SU-DHL-6 (cell line): Measurements from ENCODE around the gene MAST4.

Experiments
- H2AFZ ChIP-seq: fragments of 200-600 bp; sonication (generic); 2 replicates; pipeline ENCODE4 v1.6.1; 2014; ENCODE audit warnings: low read depth, mild to moderate bottlenecking, moderate library complexity, mixed read lengths, antibody characterized with exemption, low read length; ENCODE audit not compliant: severe bottlenecking
- H3F3A ChIP-seq: fragments of 200-600 bp; shearing (Covaris generic); 2 replicates; pipeline ENCODE4 v1.6.0; 2016; ENCODE audit warnings: antibody characterized with exemption, mild to moderate bottlenecking; ENCODE audit not compliant: insufficient read depth
- H3K27ac ChIP-seq: fragments of 200-600 bp; sonication (generic); 2 replicates; pipeline ENCODE4 v1.5.1; 2016; ENCODE audit warnings: low read depth, mild to moderate bottlenecking, low read length, moderate library complexity, mixed read lengths
- H3K27me3 ChIP-seq: fragments of 200-600 bp; sonication (generic), shearing (Covaris generic); 2 replicates; pipeline ENCODE4 v1.6.0; 2014; ENCODE audit warnings: mild to moderate bottlenecking, low read length
- H3K36me3 ChIP-seq: fragments of 200-600 bp; sonication (generic); 2 replicates; pipeline ENCODE4 v1.6.1; 2014; ENCODE audit warnings: mild to moderate bottlenecking, low read length, mixed read lengths
- H3K4me2 ChIP-seq: fragments of 300-600, 200-600 bp; shearing (Covaris generic), sonication (generic); 2 replicates; pipeline ENCODE4 v1.6.0; 2014; ENCODE audit warnings: low read length, low read depth, mild to moderate bottlenecking; ENCODE audit not compliant: poor library complexity, severe bottlenecking
- H3K4me3 ChIP-seq: fragments of 200-600 bp; sonication (generic); 2 replicates; pipeline ENCODE4 v1.5.1; 2014; ENCODE audit warnings: antibody characterized with exemption, low read length, mild to moderate bottlenecking, mixed read lengths; ENCODE audit not compliant: insufficient read depth, poor library complexity, severe bottlenecking
- H3K79me2 ChIP-seq: fragments of 200-600 bp; sonication (generic); 2 replicates; pipeline ENCODE4 v1.6.1; 2014; ENCODE audit warnings: mild to moderate bottlenecking, low read length, moderate library complexity; ENCODE audit not compliant: insufficient read depth
- H3K9ac ChIP-seq: fragments of 200-600 bp; sonication (generic); 2 replicates; pipeline ENCODE4 v1.7.0; 2014; ENCODE audit warnings: mild to moderate bottlenecking, low read length
- H3K9me2 ChIP-seq: fragments of 200-600 bp; sonication (generic); replicated peaks from 2 replicates; pipeline ENCODE4 v1.6.1; 2014; ENCODE audit warnings: low read length; ENCODE audit not compliant: insufficient read depth
- H3K9me3 ChIP-seq: fragments of 200-600 bp; sonication (generic); 2 replicates; pipeline ENCODE4 v1.6.1; 2014; ENCODE audit warnings: low read length, mixed read lengths; ENCODE audit not compliant: insufficient read depth
- H4K20me1 ChIP-seq: fragments of 200-600 bp; sonication (generic); 2 replicates; pipeline ENCODE4 v1.6.1; 2014; ENCODE audit warnings: low read depth, mild to moderate bottlenecking, antibody characterized with exemption, low read length, moderate library complexity, mixed read lengths
- EZH2phosphoT487 ChIP-seq: fragments of 200-600 bp; sonication (generic), shearing (Covaris generic); conservative IDR thresholded peaks from 2 replicates; pipeline ENCODE4 v1.6.1; 2018; ENCODE audit warnings: mild to moderate bottlenecking, antibody characterized with exemption, low read length, moderate library complexity, mixed read lengths
- TF ChIP-seq, protein P1 (sequence below): fragments of 200-600 bp; sonication (generic); IDR thresholded peaks from one replicate; pipeline ENCODE4 v1.5.1; 2017; ENCODE audit warnings: antibody characterized with exemption, mild to moderate bottlenecking, low read length, moderate library complexity; ENCODE audit not compliant: insufficient read depth, poor library complexity, severe bottlenecking

The MAST4 gene

GRCh38 chr5:66814146-66814991, 218.2 kb downstream of the MAST4 start:
- H3K4me2 ChIP-seq: no peak overlapping the region
- no peaks in the 10 kb centered on the region for H3F3A ChIP-seq
- TF ChIP-seq EZH2phosphoT487: no peak
- TF ChIP-seq, protein P1, sequence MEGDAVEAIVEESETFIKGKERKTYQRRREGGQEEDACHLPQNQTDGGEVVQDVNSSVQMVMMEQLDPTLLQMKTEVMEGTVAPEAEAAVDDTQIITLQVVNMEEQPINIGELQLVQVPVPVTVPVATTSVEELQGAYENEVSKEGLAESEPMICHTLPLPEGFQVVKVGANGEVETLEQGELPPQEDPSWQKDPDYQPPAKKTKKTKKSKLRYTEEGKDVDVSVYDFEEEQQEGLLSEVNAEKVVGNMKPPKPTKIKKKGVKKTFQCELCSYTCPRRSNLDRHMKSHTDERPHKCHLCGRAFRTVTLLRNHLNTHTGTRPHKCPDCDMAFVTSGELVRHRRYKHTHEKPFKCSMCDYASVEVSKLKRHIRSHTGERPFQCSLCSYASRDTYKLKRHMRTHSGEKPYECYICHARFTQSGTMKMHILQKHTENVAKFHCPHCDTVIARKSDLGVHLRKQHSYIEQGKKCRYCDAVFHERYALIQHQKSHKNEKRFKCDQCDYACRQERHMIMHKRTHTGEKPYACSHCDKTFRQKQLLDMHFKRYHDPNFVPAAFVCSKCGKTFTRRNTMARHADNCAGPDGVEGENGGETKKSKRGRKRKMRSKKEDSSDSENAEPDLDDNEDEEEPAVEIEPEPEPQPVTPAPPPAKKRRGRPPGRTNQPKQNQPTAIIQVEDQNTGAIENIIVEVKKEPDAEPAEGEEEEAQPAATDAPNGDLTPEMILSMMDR: peak; percentile 86
- no peak overlapping the region for H2AFZ ChIP-seq
- H3K36me3 ChIP-seq: no peaks in the 10 kb centered on the region
- no peaks in the 10 kb centered on the region for H3K9me2 ChIP-seq
- no peaks in the 10 kb centered on the region for H3K79me2 ChIP-seq
- no peak overlapping the region for H3K9ac ChIP-seq
- H3K4me3 ChIP-seq: no peak overlapping the region
- H3K27ac ChIP-seq: no peak overlapping the region
- no peaks in the 10 kb centered on the region for H3K9me3 ChIP-seq
- no peaks in the 10 kb centered on the region for H3K27me3 ChIP-seq
- no peaks in the 10 kb centered on the region for H4K20me1 ChIP-seq

- Histone ChIP-seq H3K27ac (no peak overlapping the region), H2AFZ (no peak overlapping the region), H3K9me3 (no peaks in the 10 kb centered on the region), H3K9me2 (no peaks in the 10 kb centered on the region), H3K36me3 (no peaks in the 10 kb centered on the region), H3K27me3 (no peaks in the 10 kb centered on the region), H3K9ac (no peak overlapping the region), H4K20me1 (no peaks in the 10 kb centered on the region), H3K79me2 (no peaks in the 10 kb centered on the region), H3K4me3 (no peak overlapping the region), H3K4me2 (no peak overlapping the region), H3F3A (no peaks in the 10 kb centered on the region)
- TF ChIP-seq, protein P1: no peak
- TF ChIP-seq EZH2phosphoT487: no peak
Observed at GRCh38 chr5:66818304-66818934, 222.2 kb downstream of the MAST4 start.

DNA sequence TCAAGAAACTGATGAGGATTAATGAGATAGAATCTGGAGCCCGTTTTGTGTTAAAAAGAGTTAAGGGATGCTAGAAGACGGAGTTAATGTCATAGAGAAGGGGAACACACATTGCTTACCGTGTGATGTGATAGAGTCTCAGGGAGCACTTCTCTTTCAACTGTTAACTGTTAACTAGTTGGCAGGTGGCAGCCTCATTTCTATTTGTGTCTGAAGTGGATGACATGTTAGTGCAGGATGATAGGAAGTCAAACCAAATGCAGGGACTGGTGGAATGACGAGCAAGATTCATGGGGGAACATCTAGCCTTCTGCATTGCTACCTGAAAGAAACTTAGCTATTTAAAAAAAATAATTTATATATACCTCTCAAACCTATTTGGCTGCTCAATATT, 222.7 kb downstream of the MAST4 start:
- H3F3A ChIP-seq: no peaks in the 10 kb centered on the region
- no peaks in the 10 kb centered on the region for H3K79me2 ChIP-seq
- no peaks in the 10 kb centered on the region for H4K20me1 ChIP-seq
- H3K4me2 ChIP-seq: no peak overlapping the region
- no peaks in the 10 kb centered on the region for H3K9me3 ChIP-seq
- H3K27ac ChIP-seq: no peak overlapping the region
- no peaks in the 10 kb centered on the region for H3K27me3 ChIP-seq
- H3K4me3 ChIP-seq: no peak overlapping the region
- H3K9me2 ChIP-seq: no peaks in the 10 kb centered on the region
- TF ChIP-seq, protein P1: no peak
- no peak for TF ChIP-seq EZH2phosphoT487
- no peaks in the 10 kb centered on the region for H3K36me3 ChIP-seq
- H3K9ac ChIP-seq: no peak overlapping the region
- H2AFZ ChIP-seq: no peak overlapping the region
